ENCODE measurements around the gene SNX19.

SNX19 gene

DNA sequence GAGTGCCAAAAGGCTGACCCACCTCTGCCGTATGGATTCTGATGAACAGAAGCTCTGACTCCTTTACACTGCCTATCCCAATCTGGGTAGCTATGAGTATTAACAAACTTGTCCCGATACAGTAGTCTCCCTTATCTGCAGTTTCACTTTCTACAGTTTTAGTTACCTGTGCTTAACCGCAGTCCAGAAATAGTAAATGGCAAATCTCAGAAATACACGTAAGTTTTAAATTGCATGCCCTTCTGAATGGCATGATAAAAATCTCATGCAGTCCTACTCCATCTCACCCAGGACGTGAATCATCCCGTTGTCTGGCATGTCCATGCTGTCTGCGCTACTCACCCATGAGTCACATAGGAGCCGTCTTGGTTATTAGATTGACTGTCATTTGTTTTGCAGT lies 68.8 kb downstream of the SNX19 start:
- TF ChIP-seq, protein P1, sequence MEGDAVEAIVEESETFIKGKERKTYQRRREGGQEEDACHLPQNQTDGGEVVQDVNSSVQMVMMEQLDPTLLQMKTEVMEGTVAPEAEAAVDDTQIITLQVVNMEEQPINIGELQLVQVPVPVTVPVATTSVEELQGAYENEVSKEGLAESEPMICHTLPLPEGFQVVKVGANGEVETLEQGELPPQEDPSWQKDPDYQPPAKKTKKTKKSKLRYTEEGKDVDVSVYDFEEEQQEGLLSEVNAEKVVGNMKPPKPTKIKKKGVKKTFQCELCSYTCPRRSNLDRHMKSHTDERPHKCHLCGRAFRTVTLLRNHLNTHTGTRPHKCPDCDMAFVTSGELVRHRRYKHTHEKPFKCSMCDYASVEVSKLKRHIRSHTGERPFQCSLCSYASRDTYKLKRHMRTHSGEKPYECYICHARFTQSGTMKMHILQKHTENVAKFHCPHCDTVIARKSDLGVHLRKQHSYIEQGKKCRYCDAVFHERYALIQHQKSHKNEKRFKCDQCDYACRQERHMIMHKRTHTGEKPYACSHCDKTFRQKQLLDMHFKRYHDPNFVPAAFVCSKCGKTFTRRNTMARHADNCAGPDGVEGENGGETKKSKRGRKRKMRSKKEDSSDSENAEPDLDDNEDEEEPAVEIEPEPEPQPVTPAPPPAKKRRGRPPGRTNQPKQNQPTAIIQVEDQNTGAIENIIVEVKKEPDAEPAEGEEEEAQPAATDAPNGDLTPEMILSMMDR (IDR thresholded peaks at IDR 0.05), result no peak

DNA sequence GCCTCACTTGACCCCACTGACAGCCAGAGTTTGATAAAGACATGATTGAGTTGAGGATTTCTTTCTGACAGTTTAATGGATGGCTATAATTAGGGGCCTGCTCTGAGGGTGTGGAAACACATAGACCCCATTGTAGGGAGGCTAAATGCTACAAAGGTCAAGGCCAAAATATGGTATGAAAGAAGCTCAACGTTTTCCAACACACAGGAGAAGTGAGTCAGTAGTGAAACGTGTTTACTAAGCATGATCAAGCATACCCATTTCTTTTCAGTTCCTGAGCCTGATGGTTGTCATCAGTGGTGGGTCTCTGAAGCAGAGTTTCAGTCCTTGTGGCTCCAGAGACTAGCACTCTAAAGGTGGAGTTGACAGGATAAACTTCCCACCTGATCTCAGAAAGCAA lies 69.7 kb downstream of the SNX19 start:
- TF ChIP-seq, protein P1 (IDR thresholded peaks at IDR 0.05), result no peak

DNA sequence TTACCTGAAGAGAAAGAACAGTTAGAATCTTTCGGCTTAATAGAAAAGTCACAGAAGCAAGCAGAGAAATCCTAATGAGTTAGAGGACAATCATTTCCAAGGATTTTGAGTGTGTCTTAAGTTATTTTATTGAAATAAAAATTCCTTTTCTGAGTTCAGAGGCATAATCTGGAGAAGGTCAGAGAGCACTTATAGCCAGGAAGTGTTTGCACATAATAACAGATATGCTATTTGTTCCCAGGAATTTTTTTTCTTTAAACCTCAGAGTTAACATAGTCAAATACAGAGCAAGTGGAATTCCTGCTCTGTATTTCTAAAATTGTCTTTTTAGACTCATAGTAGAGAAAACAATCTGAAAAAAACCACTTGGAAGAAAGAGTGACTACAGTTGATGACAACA lies 74.3 kb downstream of the SNX19 start:
- TF ChIP-seq, protein P1 (IDR thresholded peaks at IDR 0.05), result no peak

DNA sequence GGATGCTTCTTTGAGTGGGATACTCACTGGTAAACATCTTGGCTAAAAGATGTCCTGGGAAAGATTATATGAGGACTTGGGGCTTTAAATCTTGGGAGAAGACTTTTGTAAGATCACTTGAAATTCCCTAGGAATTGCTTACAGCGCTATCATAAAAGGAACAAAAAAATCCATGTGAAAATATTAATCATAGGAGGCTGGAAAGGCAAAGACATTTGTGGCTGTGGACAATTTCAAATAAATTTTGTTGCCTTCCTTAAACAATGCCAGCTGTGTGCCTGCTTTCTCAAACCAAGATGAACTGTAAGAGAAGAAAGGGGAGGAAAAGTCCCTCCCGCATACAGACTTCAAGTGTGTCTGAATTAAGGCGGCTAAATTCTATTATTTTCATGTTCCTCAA lies 75.6 kb downstream of the SNX19 start:
- TF ChIP-seq, protein P1 (IDR thresholded peaks at IDR 0.05), result no peak

DNA sequence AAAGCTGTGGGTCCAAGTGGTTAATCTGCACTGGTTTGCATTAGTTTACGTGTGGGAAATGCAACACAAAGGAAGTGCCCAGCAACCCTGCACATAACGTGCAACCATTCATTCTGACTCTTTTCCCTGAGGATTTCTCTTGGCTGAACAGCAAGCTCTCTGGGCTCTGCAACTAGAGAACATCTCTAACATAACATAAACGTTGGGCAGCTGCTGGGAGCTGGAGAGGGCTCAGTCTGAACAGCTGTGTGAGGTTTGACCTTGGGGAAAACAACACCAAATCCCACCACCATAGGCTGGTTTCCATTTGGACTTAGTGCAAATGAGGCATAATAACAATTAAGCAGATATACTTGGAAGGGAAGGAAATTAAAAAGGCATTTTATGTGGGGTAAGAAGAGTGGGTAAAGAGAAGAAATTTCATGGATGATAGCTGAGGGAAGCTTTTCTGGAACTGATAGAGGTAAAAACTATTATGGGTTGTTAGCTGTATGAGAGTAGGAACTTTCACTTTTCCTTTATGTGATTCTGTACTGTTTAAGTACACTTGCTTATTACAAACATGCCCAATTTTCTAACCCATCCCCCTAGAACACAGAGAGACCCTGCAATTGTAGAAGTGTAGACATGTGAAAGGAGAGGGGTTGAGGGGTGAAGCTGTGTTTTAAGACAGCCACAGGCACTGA lies 76.2 kb downstream of the SNX19 start:
- TF ChIP-seq, protein P1 (IDR thresholded peaks at IDR 0.05), result no peak

DNA sequence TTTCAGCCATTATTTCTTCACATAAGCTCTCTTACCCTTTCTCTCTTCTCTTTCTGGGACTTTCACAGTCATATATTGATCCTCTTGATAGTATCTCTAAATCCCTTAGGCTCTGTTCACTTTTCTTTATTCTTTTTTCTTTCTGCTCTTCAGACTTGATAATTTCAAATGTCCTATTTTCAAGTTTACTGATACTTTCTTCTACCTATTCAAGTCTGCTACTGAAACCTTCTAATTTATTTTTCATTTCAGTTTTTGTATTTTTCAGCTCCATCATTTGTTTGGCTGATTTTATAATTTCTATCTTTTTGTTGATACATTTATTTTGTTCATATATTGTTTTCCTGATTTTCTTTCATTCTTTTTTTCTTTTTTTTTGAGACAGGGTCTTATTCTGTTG lies 79.1 kb downstream of the SNX19 start:
- TF ChIP-seq, protein P1 (IDR thresholded peaks at IDR 0.05), result no peak

DNA sequence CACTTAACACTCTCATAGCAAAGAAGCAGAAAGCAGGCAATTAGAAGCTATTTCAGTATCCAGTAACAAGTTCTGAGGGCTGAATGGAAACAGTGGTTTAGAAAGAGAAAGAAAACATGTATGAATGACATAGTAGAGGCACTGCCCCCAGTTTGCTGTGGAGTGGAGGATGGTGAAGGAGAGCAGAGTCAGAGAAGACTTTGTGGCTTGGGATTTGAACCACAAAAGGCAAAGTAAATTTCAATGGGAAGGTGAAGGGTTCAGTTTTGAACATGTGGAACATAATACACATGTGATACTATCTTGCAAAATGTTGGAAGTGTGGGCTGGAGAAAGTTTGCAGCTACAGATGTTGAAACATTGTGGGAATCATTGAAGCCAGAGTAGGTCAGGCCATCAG lies 81.4 kb downstream of the SNX19 start:
- TF ChIP-seq, protein P1 (IDR thresholded peaks at IDR 0.05), result no peak
